BLaER1 (cell line): ENCODE results near the gene GMEB2.

Experiments used
- H3K27ac ChIP-seq: shearing (Covaris generic); formaldehyde crosslinking; 2 replicates; pipeline ENCODE4 v1.8.1; 2022
- H3K27me3 ChIP-seq: shearing (Covaris generic); formaldehyde crosslinking; 2 replicates; pipeline ENCODE4 v1.8.1; 2022
- H3K36me3 ChIP-seq: shearing (Covaris generic); formaldehyde crosslinking; 2 replicates; pipeline ENCODE4 v1.8.1; 2022
- H3K4me1 ChIP-seq: shearing (Covaris generic); formaldehyde crosslinking; 2 replicates; pipeline ENCODE4 v1.8.1; 2022
- H3K4me2 ChIP-seq: shearing (Covaris generic); formaldehyde crosslinking; 2 replicates; pipeline ENCODE4 v1.8.1; 2022
- H3K4me3 ChIP-seq: shearing (Covaris generic); formaldehyde crosslinking; 2 replicates; pipeline ENCODE4 v1.8.1; 2022
- H3K9ac ChIP-seq: shearing (Covaris generic); formaldehyde crosslinking; 2 replicates; pipeline ENCODE4 v1.8.1; 2022
- H3K9me3 ChIP-seq: shearing (Covaris generic); formaldehyde crosslinking; 2 replicates; pipeline ENCODE4 v1.8.1; 2022
- H4K20me1 ChIP-seq: shearing (Covaris generic); formaldehyde crosslinking; 2 replicates; pipeline ENCODE4 v1.8.1; 2022
- Cebpa-rat ChIP-seq: shearing (Covaris generic); IDR thresholded peaks from 2 replicates; pipeline ENCODE4 v1.8.1; 2022

GMEB2 gene

GRCh38 chr20:63557481-63557891 lies 69.4 kb downstream of the GMEB2 start:
- Histone ChIP-seq H3K9ac (no peak overlapping the region), H3K4me2 (no peak overlapping the region), H3K9me3 (no peaks in the 10 kb centered on the region), H3K36me3 (no peaks in the 10 kb centered on the region), H3K4me3 (no peak overlapping the region), H3K27ac (no peak overlapping the region), H4K20me1 (peaks cover 70% of the 10 kb centered on the region), H3K4me1 (peaks cover 54% of the 10 kb centered on the region), H3K27me3 (peaks cover 54% of the 10 kb centered on the region)
- no peak for TF ChIP-seq Cebpa-rat

GRCh38 chr20:63556873-63557478 lies 69.9 kb downstream of the GMEB2 start:
- no peak overlapping the region for H3K9ac ChIP-seq
- H3K4me1 ChIP-seq: peaks cover 54% of the 10 kb centered on the region
- no peaks in the 10 kb centered on the region for H3K9me3 ChIP-seq
- H3K27ac ChIP-seq: no peak overlapping the region
- peaks cover 59% of the 10 kb centered on the region for H3K27me3 ChIP-seq
- no peak overlapping the region for H3K4me3 ChIP-seq
- no peaks in the 10 kb centered on the region for H3K36me3 ChIP-seq
- no peak for TF ChIP-seq Cebpa-rat
- H3K4me2 ChIP-seq: no peak overlapping the region
- peaks cover 70% of the 10 kb centered on the region for H4K20me1 ChIP-seq

GRCh38 chr20:63555661-63556381 lies 71.1 kb downstream of the GMEB2 start:
- peaks cover 54% of the 10 kb centered on the region for H3K4me1 ChIP-seq
- H3K4me3 ChIP-seq: no peak overlapping the region
- H4K20me1 ChIP-seq: peaks cover 66% of the 10 kb centered on the region
- H3K9ac ChIP-seq: no peak overlapping the region
- H3K27ac ChIP-seq: no peak overlapping the region
- TF ChIP-seq Cebpa-rat: no peak
- H3K36me3 ChIP-seq: no peaks in the 10 kb centered on the region
- H3K27me3 ChIP-seq: peaks cover 59% of the 10 kb centered on the region
- peak overlapping the region; percentile 100 for H3K4me2 ChIP-seq
- no peaks in the 10 kb centered on the region for H3K9me3 ChIP-seq

GRCh38 chr20:63554361-63555278 lies 72.3 kb downstream of the GMEB2 start:
- H4K20me1 ChIP-seq: peaks cover 67% of the 10 kb centered on the region
- H3K4me1 ChIP-seq: peaks cover 51% of the 10 kb centered on the region
- H3K9ac ChIP-seq: peak overlapping the region; percentile 71
- H3K27me3 ChIP-seq: peaks cover 64% of the 10 kb centered on the region
- peak overlapping the region; percentile 100 for H3K4me2 ChIP-seq
- no peaks in the 10 kb centered on the region for H3K9me3 ChIP-seq
- TF ChIP-seq Cebpa-rat: no peak
- no peaks in the 10 kb centered on the region for H3K36me3 ChIP-seq
- peak overlapping the region; percentile 74 for H3K4me3 ChIP-seq
- H3K27ac ChIP-seq: no peak overlapping the region

GRCh38 chr20:63553933-63554290 lies 73.0 kb downstream of the GMEB2 start, which contains the start of gene FNDC11:
Gene FNDC11 (plus strand): TSS chr20:63554159. CDS start chr20:63555664, 1,505 bp downstream.
- Histone ChIP-seq H3K9ac (peak within 1 kb of the TSS; percentile 71), H3K4me1 (peaks cover 51% of the 10 kb centered on the region), H3K4me3 (peak within 1 kb of the TSS; percentile 74), H3K9me3 (no peaks in the 10 kb centered on the region), H3K27me3 (peaks cover 70% of the 10 kb centered on the region), H3K4me2 (peak within 1 kb of the TSS; percentile 100), H4K20me1 (peaks cover 67% of the 10 kb centered on the region), H3K27ac (peak within 1 kb of the TSS; percentile 70; the same call in 1 of the 2 replicates), H3K36me3 (no peaks in the 10 kb centered on the region)
- TF ChIP-seq Cebpa-rat: no peak

GRCh38 chr20:63553251-63553932 lies 73.5 kb downstream of the GMEB2 start:
- Histone ChIP-seq H3K9ac (peak overlapping the region; percentile 71; the same call in 1 of the 2 replicates), H3K4me1 (peaks cover 56% of the 10 kb centered on the region), H4K20me1 (peaks cover 72% of the 10 kb centered on the region), H3K4me2 (peak overlapping the region; percentile 100), H3K36me3 (no peaks in the 10 kb centered on the region), H3K27me3 (peaks cover 75% of the 10 kb centered on the region), H3K4me3 (peak overlapping the region; percentile 74), H3K9me3 (no peaks in the 10 kb centered on the region), H3K27ac (peak overlapping the region; percentile 70; the same call in 1 of the 2 replicates)
- no peak for TF ChIP-seq Cebpa-rat

- peaks cover 76% of the 10 kb centered on the region for H4K20me1 ChIP-seq
- H3K4me1 ChIP-seq: peaks cover 59% of the 10 kb centered on the region
- H3K27me3 ChIP-seq: peaks cover 83% of the 10 kb centered on the region
- H3K36me3 ChIP-seq: no peaks in the 10 kb centered on the region
- no peaks in the 10 kb centered on the region for H3K9me3 ChIP-seq
- TF ChIP-seq Cebpa-rat: no peak
- no peak overlapping the region for H3K9ac ChIP-seq
- H3K27ac ChIP-seq: peak overlapping the region; percentile 63; the same call in 1 of the 2 replicates
- H3K4me3 ChIP-seq: peak overlapping the region; percentile 48
- peak overlapping the region; percentile 92 for H3K4me2 ChIP-seq
These were observed 74.2 kb downstream of the GMEB2 start for GRCh38 chr20:63552481-63553249.

- Histone ChIP-seq H3K9me3 (no peaks in the 10 kb centered on the region), H3K4me1 (peaks cover 56% of the 10 kb centered on the region), H3K36me3 (no peaks in the 10 kb centered on the region)
These were observed 75.8 kb downstream of the GMEB2 start for GRCh38 chr20:63551068-63551467.

More at GRCh38 chr20:63551068-63551467, 75.8 kb downstream of the GMEB2 start:
- no peak for TF ChIP-seq Cebpa-rat
- Histone ChIP-seq H4K20me1 (peaks cover 75% of the 10 kb centered on the region), H3K4me2 (peak overlapping the region; percentile 32; the same call in 1 of the 2 replicates), H3K27ac (no peak overlapping the region), H3K27me3 (peaks cover 84% of the 10 kb centered on the region), H3K4me3 (no peak overlapping the region), H3K9ac (no peak overlapping the region)
